Nephron progenitor cell (in vitro differentiated cells): Measurements from ENCODE around the gene TATDN2.

Experiments
- DNase-seq: peaks from one replicate; pipeline ENCODE4 v3.0.0; 2021
- H3K27ac Mint-ChIP-seq: 2 replicates; pipeline ENCODE4 v1.8.0; 2021; ENCODE audit warnings: mild to moderate bottlenecking, moderate library complexity, mixed read lengths
- H3K27me3 Mint-ChIP-seq: 2 replicates; pipeline ENCODE4 v1.8.0; 2021; ENCODE audit warnings: mild to moderate bottlenecking, low read depth, mixed read lengths; ENCODE audit not compliant: poor library complexity
- H3K36me3 Mint-ChIP-seq: 2 replicates; pipeline ENCODE4 v1.8.0; 2021; ENCODE audit warnings: low read depth, mixed read lengths
- H3K4me1 Mint-ChIP-seq: 2 replicates; pipeline ENCODE4 v1.8.0; 2021; ENCODE audit warnings: mixed read lengths
- H3K4me3 Mint-ChIP-seq: 2 replicates; pipeline ENCODE4 v1.8.0; 2021; ENCODE audit warnings: mild to moderate bottlenecking, moderate library complexity, mixed read lengths
- H3K9me3 Mint-ChIP-seq: 2 replicates; pipeline ENCODE4 v1.8.0; 2021; ENCODE audit warnings: mild to moderate bottlenecking, moderate library complexity, mixed read lengths
- TF ChIP-seq, protein P1 (sequence below): fragments of 200-600 bp; sonication (generic); IDR thresholded peaks from 2 replicates; pipeline ENCODE4 v1.5.0; 2021; ENCODE audit warnings: antibody characterized with exemption

The TATDN2 gene

DNA sequence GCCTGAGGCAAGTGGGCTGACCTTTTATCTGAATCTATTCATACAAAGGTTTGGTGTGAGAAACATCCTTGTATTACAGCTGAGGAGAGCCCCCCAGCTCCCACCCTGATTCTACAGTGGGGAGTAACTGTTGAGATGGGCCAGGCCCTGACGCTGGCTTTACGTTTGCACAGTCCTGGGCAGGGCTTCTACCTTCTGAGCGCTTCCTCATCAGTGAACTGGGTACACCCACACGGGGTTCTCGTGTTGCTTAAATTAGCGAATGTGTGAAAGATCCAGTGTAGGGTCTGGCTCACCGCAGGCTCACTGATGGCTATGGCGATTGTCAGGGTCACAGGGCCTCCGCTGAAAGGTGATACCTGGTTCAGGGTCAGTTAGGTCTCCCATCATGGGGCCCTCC is 51.8 kb downstream of the TATDN2 start:
- H3K27me3 Mint-ChIP-seq, result no peaks in the 10 kb centered on the region

GRCh38 chr3:10303105-10303504 is 54.8 kb downstream of the TATDN2 start:
- H3K27ac Mint-ChIP-seq, result no peak overlapping the region
- H3K4me1 Mint-ChIP-seq, result peaks cover 30% of the 10 kb centered on the region
- no peaks in the 10 kb centered on the region for H3K9me3 Mint-ChIP-seq

More for the DNA sequence above, 51.8 kb downstream of the TATDN2 start:
- TF ChIP-seq, protein P1, sequence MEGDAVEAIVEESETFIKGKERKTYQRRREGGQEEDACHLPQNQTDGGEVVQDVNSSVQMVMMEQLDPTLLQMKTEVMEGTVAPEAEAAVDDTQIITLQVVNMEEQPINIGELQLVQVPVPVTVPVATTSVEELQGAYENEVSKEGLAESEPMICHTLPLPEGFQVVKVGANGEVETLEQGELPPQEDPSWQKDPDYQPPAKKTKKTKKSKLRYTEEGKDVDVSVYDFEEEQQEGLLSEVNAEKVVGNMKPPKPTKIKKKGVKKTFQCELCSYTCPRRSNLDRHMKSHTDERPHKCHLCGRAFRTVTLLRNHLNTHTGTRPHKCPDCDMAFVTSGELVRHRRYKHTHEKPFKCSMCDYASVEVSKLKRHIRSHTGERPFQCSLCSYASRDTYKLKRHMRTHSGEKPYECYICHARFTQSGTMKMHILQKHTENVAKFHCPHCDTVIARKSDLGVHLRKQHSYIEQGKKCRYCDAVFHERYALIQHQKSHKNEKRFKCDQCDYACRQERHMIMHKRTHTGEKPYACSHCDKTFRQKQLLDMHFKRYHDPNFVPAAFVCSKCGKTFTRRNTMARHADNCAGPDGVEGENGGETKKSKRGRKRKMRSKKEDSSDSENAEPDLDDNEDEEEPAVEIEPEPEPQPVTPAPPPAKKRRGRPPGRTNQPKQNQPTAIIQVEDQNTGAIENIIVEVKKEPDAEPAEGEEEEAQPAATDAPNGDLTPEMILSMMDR, result no peak
- no peak for DNase-seq
- Mint-ChIP-seq H3K9me3 (no peaks in the 10 kb centered on the region), H3K4me3 (no peak overlapping the region), H3K36me3 (peaks cover 74% of the 10 kb centered on the region), H3K27ac (peak overlapping the region; percentile 98), H3K4me1 (peaks cover 30% of the 10 kb centered on the region)

GRCh38 chr3:10303785-10304184 is 55.5 kb downstream of the TATDN2 start:
- Mint-ChIP-seq H3K9me3 (no peaks in the 10 kb centered on the region), H3K36me3 (peaks cover 91% of the 10 kb centered on the region), H3K27me3 (no peaks in the 10 kb centered on the region), H3K4me3 (no peak overlapping the region), H3K27ac (no peak overlapping the region), H3K4me1 (peaks cover 29% of the 10 kb centered on the region)
- DNase-seq, result no peak
- TF ChIP-seq, protein P1, result no peak

More at GRCh38 chr3:10303105-10303504, 54.8 kb downstream of the TATDN2 start:
- TF ChIP-seq, protein P1, result no peak
- Mint-ChIP-seq H3K36me3 (peaks cover 86% of the 10 kb centered on the region), H3K4me3 (no peak overlapping the region), H3K27me3 (no peaks in the 10 kb centered on the region)
- no peak for DNase-seq

GRCh38 chr3:10304905-10305304 is 56.6 kb downstream of the TATDN2 start:
- H3K4me1 Mint-ChIP-seq, result peaks cover 26% of the 10 kb centered on the region
- DNase-seq, result no peak
- no peaks in the 10 kb centered on the region for H3K9me3 Mint-ChIP-seq
- no peaks in the 10 kb centered on the region for H3K27me3 Mint-ChIP-seq
- TF ChIP-seq, protein P1, result no peak
- H3K36me3 Mint-ChIP-seq, result peaks cover 88% of the 10 kb centered on the region
- no peak overlapping the region for H3K27ac Mint-ChIP-seq
- no peak overlapping the region for H3K4me3 Mint-ChIP-seq

DNA sequence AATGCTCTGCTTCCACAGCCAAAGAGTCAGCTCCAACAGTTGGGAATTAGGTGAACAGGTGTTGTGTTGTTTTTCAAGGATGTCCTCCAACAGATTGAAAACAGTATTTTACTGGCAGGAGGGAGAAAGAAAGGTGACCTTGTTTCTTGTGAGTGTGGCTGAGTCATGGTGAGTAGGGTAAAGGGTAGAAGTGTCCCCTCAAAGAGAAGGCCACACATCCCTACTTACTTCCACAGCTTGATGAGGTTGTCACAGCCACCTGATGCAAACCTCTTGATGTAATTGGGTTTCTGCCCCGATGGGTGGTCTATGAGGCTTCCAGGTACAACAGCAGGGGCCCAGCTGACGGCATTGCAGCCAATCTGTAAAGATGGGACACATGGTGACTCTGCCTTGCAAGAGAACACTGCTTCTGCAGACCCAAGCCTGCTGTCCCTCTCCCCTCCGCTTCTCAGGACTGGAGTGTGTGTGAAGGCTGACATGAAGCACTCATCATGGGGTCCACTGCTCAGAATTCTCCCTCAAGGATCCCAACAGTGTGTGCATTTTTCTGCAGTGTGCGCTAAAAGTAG is 57.2 kb downstream of the TATDN2 start:
- H3K36me3 Mint-ChIP-seq, result peaks cover 90% of the 10 kb centered on the region
- no peaks in the 10 kb centered on the region for H3K27me3 Mint-ChIP-seq
- no peaks in the 10 kb centered on the region for H3K9me3 Mint-ChIP-seq

More for the DNA sequence above, 57.2 kb downstream of the TATDN2 start:
- H3K27ac Mint-ChIP-seq, result no peak overlapping the region
- H3K4me3 Mint-ChIP-seq, result no peak overlapping the region
- no peak for DNase-seq
- peaks cover 23% of the 10 kb centered on the region for H3K4me1 Mint-ChIP-seq
- TF ChIP-seq, protein P1, result no peak
